HG03565 (cell line): Measurements from ENCODE around the gene QKI.

ENCODE experiments used
- ATAC-seq: cut with Tn5 transposase; IDR thresholded peaks from one replicate; pipeline ENCODE4 v1.9.1; 2021; ENCODE audit warnings: mild to moderate bottlenecking, moderate library complexity; ENCODE audit not compliant: unreplicated experiment

QKI gene

GRCh38 chr6:163527291-163527690 is 112.8 kb downstream of the QKI start:
- no peak for ATAC-seq

- ATAC-seq: no peak
Measured at GRCh38 chr6:163529605-163530004, 115.1 kb downstream of the QKI start.

GRCh38 chr6:163530406-163530805 is 115.9 kb downstream of the QKI start:
- no peak for ATAC-seq

- ATAC-seq: no peak
Measured at GRCh38 chr6:163531122-163531521, 116.6 kb downstream of the QKI start.

GRCh38 chr6:163532526-163533078 is 118.1 kb downstream of the QKI start:
- no peak for ATAC-seq

GRCh38 chr6:163533443-163533842 is 118.9 kb downstream of the QKI start:
- ATAC-seq: no peak

GRCh38 chr6:163536770-163537169 is 122.3 kb downstream of the QKI start:
- no peak for ATAC-seq

- no peak for ATAC-seq
Measured at GRCh38 chr6:163538331-163538730, 123.8 kb downstream of the QKI start.

GRCh38 chr6:163539101-163539762 is 124.7 kb downstream of the QKI start:
- ATAC-seq: no peak

GRCh38 chr6:163543321-163543720 is 128.8 kb downstream of the QKI start:
- no peak for ATAC-seq

- ATAC-seq: no peak
Measured at GRCh38 chr6:163545370-163545769, 130.9 kb downstream of the QKI start.

GRCh38 chr6:163547287-163547686 is 132.8 kb downstream of the QKI start:
- no peak for ATAC-seq

GRCh38 chr6:163548624-163549023 is 134.1 kb downstream of the QKI start:
- no peak for ATAC-seq

GRCh38 chr6:163554032-163554431 is 139.5 kb downstream of the QKI start:
- no peak for ATAC-seq

GRCh38 chr6:163554663-163555062 is 140.1 kb downstream of the QKI start:
- peak; percentile 56 for ATAC-seq

GRCh38 chr6:163559661-163560060 is 145.1 kb downstream of the QKI start:
- no peak for ATAC-seq

GRCh38 chr6:163563318-163563717 is 148.8 kb downstream of the QKI start:
- ATAC-seq: no peak

- ATAC-seq: no peak
Measured at GRCh38 chr6:163564534-163564933, 150.0 kb downstream of the QKI start.

- ATAC-seq: no peak
Measured at GRCh38 chr6:163565140-163565539, 150.6 kb downstream of the QKI start.

GRCh38 chr6:163566056-163566455 is 151.5 kb downstream of the QKI start:
- ATAC-seq: no peak

- no peak for ATAC-seq
Measured at GRCh38 chr6:163568275-163568674, 153.8 kb downstream of the QKI start.

GRCh38 chr6:163570579-163571231 is 156.2 kb downstream of the QKI start:
- no peak for ATAC-seq
